NCI-H1092 (cell line): ENCODE results near the gene SPTBN1.
"Not testable (repeated sequence)": the region's sequence is repeated elsewhere in the genome, so short reads cannot be mapped to it uniquely, and the experiment has no call there.

Source experiments
- DNase-seq: peaks from one replicate; lab custom pipeline; 2025; lab: John Stamatoyannopoulos, UW

The SPTBN1 gene

DNA sequence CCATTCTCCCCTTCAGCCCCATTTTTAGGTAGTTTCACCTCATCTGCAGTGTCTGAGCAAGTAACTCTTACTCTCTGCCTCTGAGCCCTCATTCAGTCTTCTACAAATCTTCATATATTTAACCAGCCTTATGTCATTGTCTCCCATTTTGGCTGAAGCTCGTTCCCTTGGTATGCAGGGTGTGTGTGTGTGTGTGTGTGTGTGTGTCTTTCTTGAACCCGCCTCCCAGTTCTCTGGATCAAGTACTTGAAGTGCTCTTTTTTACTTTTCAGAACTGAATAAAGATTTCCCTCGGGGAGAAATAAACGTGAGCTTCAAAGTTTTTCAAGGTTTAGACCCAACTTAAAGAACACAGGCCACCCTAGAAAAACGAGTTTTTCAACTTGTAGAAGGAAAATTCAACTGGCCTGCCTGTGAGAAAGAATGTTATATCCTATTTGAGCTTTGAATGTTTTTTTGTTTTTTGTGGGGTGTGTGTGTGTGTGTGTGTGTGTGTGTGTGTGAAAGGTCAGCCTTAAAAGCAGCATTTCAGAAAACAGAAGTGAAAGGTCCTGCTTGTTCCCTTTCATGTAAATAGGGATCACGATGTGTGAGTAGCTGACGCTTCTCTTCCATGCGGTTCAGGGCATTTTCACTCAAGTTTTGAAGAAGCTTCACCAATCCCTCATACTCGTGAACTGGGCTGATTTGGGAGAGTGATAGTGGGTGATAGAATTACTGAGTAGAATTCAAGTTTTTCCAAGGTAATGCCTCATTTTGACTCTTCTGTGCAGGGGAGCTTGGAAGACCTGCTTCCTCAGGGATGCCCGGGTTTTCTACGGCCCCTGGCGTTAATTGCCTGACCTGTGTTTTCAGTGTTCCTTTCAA, 216.7 kb downstream of the SPTBN1 start:
- no peak for DNase-seq

GRCh38 chr2:54673501-54673998, 217.4 kb downstream of the SPTBN1 start:
- DNase-seq: no peak

DNA sequence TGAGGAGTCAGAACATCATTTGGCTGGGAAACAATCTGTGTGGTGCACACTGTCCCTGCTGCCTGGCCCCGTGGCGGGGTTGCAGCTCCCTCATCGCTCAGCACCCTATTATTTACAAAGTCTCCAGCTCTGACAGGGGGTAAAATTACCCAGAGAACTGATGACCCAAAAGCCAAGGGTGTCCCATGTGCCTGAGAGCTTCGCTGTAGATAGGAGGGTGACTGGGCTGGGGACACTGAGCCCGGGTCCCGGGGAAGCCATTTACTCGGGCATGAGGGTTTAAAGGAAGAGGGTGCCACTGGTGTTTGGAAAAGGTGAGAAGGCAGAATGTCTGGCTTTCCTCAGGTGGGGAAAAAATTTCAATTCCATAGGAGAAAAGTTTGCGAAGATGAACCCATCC, 219.2 kb downstream of the SPTBN1 start:
- no peak for DNase-seq

- DNase-seq: no peak
Observed at GRCh38 chr2:54675738-54676137, 219.6 kb downstream of the SPTBN1 start.

GRCh38 chr2:54676656-54677055, 220.5 kb downstream of the SPTBN1 start:
- no peak for DNase-seq

DNA sequence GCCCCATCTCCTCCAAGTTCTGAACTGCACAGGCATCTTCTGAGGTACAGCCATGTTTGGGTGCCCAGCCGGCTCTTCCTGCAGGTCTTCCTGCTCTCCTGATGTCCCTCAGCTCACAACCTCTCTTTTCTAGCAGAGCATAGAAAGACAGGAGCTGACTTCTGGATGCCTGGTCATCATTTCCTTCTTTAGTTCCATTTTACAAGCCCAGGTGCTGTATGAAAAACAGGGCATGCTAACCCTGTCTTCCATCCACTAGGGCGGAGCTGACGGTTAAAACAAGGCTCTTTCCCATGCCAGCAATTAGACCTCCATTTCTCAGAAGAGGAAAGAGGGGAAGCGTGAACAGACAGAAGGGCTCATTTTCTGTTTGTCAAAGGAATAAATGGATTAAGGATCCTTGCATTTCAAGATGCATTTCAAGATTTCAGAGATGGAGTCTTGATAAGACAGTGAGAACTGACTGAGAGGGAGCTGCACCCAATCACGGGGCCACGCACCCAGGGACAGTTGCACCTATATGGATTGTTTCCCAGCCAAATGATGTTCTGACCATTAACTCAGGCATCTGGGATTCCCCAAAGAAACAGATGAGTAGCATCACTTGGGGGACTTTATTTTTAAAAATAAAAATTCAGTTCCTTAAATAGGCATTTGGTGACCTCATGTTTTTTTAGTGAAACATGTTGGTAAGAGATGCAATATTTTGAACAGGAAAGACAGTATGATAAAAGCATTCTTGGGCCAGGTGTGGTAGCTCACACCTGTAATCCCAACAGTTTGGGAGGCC, 221.5 kb downstream of the SPTBN1 start:
- DNase-seq: no peak

- peak; percentile 10 for DNase-seq
Observed at GRCh38 chr2:54678719-54679118, 222.6 kb downstream of the SPTBN1 start.

GRCh38 chr2:54680397-54681041, 224.4 kb downstream of the SPTBN1 start:
- no peak for DNase-seq

DNA sequence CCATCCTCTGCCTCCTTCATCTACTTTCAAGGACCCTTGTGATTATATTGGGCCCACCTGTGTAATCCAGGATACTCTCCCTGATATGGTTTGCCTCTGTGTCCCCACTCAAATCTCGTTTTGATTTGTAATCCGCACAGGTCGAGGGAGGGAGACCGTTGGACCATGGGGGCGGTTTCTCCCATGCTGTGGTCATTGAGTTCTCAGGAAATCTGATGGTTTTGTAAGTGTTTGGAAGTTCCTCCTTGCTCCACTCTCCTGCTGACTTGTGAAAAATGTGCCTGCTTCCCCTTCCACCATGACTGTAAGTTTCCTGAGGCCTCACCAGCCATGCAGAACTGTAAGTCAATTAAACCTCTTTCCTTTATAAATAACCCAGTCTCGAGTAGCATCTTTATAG, 225.3 kb downstream of the SPTBN1 start:
- no peak for DNase-seq

- no peak for DNase-seq
Observed at GRCh38 chr2:54683596-54683995, 227.5 kb downstream of the SPTBN1 start.

DNA sequence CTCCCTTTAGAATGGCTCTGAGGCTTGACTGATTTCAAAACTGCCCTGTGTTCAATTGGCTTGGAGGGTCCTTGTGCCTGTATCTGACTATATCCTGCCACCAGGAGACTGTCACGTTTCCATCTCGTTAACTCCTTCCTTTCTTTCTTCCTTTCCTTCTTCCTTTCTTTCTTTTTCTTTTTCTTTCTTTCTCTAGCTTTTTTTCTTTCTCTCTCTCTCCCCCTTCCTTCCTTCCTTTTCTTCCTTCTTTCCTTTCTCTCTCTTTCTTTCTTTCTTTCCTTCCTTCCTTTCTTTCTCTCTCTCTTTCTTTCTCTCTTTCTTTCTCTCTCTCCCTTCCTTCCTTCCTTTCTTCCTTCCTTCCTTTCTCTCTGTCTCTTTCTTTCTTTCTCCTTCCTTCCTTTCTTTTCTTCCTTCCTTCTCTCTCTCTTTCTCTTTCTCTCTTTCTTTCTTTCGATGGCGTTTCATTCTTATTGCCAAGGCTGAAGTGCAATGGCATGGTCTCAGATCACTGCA, 229.2 kb downstream of the SPTBN1 start:
- DNase-seq: no peak

- no peak for DNase-seq
Observed at GRCh38 chr2:54687595-54688152, 231.5 kb downstream of the SPTBN1 start.

DNA sequence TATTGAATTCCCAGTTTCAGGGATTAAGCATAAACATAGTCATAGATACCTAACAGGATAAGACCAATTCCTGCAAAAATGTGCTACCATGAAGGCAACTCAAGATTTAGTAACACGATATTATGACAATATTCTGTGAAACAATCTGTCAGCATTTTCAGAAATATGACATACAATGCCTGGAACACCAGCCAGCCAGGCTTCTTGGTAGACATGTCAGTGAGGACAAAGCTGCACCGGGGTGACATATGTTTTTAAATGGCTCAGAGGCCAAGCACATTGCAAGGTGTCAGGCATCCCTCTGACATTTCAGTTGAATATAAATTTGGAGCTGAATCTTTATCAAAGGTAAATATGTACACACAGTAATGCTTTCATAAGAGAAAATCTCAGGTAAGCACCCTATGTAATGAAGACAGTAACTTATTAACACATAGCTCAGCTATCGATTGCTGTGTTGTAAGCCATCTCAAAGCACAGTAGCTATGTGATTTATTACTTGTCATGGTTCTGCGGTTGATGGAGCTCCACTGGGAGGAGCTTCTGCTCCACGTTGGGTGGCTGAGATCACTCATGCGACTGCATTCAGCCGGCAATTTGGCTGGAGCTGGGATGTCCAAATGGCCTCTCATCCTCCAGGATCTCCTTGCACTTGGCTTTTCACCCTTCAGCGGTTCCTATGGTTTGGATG, 235.5 kb downstream of the SPTBN1 start:
- DNase-seq: no peak

DNA sequence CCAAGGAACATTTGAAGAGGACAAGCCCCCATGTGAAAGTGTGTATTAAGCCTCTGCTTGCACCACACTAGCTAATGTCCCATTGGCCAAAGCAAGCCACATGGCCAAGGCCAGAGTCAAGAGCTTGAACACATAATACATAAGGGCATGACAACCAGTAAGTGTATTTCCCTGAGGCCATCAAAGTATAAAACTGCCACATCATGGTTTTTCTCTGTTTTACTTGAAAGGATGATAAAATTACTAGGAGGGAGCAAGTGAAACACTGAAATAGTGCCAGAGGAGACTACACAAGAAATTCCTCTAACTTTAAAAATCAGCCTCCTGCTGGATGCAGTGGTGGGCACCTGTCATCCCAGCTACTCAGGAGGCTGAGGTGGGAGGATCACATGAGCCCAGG, 236.4 kb downstream of the SPTBN1 start:
- no peak for DNase-seq

GRCh38 chr2:54695378-54695777, 239.3 kb downstream of the SPTBN1 start:
- no peak for DNase-seq

GRCh38 chr2:54697934-54698333, 241.8 kb downstream of the SPTBN1 start:
- DNase-seq: no peak

GRCh38 chr2:54698926-54699325, 242.8 kb downstream of the SPTBN1 start:
- not testable (repeated sequence) for DNase-seq

GRCh38 chr2:54699665-54700064, 243.5 kb downstream of the SPTBN1 start:
- DNase-seq: no peak

GRCh38 chr2:54701029-54701428, 244.9 kb downstream of the SPTBN1 start:
- DNase-seq: no peak

DNA sequence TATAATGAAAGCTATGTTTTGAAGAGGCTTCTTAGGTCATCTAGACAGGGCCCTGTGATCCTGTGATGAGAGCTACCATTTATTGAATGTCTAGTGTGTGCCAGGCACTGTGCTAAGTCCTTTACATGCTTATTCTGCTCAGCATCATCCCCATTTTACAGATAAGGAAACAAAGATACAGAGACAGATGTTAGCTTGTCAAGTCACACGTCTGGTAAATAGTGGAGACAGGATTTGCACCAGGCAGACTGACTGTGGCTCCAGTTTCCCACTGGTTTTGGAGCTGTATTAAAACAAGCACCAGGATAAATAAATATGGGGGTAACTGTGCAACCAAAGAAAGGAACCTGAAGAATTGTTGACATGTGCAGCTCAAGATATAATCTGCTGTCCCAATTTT, 248.1 kb downstream of the SPTBN1 start:
- no peak for DNase-seq
